GM18868 (cell line): ENCODE measurements around the gene SEH1L.
"Not testable (repeated sequence)": the region's sequence is repeated elsewhere in the genome, so short reads cannot be mapped to it uniquely, and the experiment has no call there.

Experiments
- ATAC-seq: cut with Tn5 transposase; IDR thresholded peaks from one replicate; pipeline ENCODE4 v1.9.1; 2021; ENCODE audit warnings: mild to moderate bottlenecking, moderate library complexity; ENCODE audit not compliant: unreplicated experiment

Gene SEH1L

DNA sequence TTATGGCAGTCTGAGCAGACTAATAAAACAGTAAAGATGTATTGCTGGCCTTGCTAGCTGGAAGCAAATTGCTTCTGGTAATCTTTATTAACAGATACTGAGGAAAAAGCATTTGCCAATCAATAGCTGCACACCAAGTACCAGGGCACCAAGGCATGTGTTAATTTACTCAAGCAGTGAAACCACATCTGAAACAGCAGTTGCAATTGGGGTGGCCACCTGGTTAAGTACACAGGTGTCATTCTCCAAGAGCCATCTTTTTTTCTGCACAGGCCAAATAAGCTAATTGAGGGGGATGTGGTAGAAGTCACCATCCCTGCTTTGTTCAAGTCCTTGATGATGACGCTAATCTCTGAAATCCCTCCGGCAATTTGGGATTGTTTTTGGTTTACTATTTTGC, 8.6 kb upstream of the SEH1L start:
- no peak for ATAC-seq

DNA sequence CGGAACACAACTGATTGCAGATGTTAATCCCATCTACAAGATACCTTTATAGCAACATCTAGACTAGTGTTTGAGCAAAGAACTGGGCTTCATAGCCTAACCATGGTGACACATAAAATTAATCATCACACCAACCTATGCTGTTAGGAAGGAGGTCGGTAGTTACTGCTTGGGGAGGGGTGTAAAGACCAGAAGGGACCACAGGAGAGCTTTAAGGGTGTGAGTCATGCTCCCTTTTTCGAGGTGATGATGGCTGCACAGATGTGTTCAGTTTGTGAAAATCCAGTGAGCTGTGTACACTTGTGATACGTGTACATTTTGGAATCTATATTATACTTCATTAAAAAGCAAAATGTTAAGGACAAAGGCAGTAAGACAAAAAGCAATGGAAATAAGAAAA, 4.6 kb upstream of the SEH1L start:
- no peak for ATAC-seq

DNA sequence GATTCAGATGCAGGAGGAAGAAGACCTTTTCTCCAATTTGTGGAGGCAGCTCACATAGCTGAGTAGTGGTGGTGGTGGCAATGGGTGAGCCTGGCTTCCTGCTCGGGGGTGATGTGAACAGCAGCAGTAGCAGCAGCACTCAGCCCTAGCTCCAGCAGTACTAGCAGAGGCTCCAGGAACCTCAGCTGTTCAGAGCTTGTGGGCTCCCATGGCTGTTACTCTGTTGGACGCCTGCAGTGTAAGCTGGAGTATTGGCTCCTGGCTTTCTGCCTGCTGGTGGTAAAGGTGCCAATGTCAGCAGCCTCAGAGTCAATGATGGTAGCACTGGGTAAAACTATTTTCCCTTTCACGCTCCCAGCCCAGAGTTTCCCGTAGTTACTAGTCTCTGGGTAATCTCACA, 3.1 kb upstream of the SEH1L start:
- ATAC-seq = no peak

DNA sequence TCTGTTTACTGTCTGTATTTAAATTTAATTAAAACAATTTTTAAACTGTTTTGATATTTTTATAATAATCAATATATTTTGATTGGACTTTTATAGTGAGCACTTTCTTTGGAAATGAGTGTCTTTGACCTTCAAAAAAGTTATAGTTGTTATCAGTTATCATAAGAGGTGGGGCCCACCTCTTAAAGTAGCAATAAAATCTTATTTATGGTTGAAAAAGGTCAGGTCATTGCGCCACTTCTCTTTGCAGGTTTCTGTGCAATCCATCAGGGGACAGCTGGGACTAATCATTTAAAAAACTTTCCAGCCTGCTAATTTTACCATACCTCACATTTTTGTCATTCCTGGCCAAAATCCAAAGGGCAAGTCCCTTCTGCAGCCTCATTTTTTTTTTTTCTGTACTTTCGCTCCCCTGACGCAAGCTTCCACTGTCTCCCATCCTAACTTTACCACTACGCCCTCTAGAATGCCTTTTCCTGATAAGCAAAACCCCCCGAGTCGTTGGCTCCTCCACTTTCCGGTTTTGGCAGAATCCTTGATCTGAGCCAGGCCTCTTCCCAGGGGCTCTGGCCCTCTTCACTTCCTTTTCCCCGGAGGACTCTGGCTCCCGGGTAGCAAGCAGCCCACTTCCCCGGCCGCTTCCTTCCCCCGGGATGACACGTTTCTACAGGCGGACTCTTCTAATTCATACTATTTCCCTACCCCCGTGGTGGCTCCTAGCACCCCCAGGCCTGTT, 1.1 kb upstream of the SEH1L start:
- peak; percentile 1 for ATAC-seq

DNA sequence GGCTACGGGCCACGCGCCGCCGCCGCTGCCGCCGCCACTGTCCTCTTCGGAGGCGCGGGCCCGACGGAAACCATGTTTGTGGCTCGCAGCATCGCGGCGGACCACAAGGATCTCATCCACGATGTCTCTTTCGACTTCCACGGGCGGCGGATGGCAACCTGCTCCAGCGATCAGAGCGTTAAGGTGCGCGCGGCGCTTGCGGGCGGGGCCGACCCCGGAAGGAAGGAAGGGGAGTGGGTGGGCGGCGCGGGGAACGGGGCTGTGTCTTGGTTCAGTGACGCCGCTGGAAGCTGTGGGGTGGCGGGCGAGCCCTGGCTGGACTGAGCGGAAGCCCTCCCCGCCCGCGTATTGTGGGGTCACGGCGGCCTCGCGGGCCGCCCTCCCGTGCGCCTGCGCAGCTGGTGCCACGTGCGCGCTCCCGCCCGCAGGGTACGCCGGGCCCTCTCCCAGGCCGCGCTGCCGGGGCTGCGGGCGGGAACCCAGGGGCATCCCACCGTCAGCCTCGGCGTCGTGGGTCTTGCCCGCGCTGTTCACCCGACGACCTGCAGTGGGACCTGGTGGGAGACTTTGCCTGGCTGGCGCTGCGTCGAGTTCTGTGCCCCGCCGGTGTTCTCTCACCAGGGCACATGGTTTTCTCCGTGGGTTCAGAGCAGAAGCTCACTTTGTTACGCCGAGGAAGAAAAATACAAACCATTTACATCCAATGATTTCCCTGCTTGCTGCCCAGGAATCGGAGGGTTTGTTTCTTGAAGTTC, 416 bp downstream of the SEH1L start:
- ATAC-seq = peak; percentile 63

DNA sequence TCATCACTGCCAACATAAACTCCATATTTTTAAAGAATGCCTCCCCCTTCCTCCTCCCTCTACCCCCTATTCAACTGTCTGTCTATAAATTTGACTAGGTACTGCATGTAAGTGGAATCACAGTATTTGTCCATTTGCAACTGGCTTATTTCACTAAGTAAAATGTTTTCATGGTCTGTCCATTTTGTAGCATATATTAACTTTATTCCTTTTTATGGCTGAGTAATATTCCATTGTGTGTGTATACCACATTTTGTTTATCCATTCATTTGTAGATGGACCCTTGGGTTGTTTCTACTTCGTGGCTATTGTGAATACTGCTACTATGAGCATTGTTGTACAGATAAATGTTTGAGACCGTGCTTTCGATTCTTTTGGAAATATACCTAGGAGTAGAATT, 10.7 kb downstream of the SEH1L start:
- no peak for ATAC-seq

DNA sequence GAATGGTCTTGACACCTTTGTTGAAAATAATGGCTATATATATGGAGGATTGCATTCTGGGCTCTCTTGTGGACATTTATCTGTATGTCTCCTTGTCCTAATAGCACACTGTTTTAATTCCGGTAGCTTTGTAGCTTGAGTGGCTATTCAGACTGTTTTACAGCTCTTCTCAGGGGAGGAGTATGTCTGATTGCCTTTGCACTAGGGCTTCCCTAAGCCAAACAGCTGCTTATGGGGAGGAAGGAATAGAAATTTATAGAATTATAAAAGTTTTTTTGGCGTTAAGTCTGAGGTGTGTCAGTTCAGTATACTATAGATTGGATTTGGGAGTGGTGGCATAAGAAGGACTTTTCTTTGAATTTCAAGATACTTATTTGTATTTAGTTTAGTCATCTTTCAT, 12.6 kb downstream of the SEH1L start:
- ATAC-seq = no peak

DNA sequence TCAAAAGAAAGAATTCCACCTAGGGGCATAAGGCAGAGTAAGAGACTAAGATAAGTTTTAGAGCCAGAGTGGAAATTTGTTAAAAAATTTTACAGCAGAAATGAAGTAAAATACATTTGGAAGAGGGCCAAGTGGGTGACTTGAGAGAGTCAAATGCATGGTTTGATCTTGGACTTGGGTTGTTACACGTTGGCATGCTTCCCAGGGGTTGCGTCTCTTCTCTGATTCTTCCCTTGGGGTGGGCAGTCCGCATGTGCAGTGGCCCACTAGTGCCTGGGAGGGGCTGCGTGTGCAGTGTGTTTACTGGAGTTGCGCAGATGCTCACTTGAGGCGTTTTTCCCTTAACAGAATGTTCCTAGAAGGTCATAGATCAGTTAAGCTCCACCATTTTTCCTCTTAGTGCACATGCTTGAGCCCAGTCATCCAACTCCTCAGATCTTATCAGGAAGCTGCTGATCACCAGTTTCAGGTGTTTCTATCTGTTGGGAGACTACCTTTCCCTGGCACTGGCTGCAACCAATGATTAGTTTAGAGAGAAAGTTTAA, 13.1 kb downstream of the SEH1L start:
- ATAC-seq = no peak

DNA sequence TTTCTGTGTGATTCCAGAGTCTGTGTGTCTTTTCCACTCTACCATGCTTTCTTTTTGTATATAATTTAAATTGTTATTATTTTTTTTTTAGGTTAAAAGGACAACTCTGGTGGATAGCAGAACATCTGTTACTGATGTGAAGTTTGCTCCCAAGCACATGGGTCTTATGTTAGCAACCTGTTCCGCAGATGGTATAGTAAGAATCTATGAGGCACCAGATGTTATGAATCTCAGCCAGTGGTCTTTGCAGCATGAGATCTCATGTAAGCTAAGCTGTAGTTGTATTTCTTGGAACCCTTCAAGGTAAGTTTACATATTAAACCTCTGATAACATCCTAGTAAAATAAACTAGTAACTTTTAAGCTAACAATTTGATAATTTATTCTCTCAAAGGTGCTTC, 15.3 kb downstream of the SEH1L start:
- no peak for ATAC-seq

DNA sequence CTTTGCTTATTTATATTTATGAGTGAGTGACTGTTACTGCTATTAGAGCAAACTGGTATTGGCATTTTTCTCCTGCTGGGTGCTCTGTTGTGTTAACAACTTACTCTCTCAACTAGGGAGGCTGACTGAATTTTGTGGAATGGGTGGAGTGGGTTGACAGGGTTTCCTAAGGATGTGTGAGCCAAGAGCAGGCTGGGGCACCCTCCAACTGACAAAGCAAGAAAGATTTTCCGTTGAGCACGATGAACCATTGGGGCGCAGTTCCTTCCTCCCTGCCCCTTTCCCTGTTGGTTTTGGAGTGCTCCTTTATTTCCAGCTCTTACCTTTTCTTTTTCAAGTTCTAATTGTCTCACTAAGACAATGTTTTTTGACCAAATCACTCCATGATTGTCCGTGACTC, 20.3 kb downstream of the SEH1L start:
- no peak for ATAC-seq

DNA sequence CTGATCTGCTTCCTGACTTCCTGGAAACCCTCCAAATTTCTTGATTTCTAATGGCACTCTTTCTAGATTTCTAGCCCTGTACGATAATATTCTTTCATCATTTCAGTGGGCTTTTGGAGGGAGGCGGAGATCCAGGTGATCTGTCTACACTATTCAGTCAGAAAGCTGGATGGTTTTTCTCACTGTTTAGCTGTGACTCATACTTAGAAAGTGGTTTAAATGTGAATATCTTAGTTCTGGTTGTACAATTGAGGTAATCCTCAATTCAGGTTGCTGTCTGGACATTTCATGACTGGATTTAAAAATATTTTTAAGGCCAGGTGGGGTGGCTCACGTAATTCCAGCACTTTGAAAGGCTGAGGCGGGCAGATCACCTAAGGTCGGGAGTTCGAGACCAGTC, 20.8 kb downstream of the SEH1L start:
- ATAC-seq = no peak

DNA sequence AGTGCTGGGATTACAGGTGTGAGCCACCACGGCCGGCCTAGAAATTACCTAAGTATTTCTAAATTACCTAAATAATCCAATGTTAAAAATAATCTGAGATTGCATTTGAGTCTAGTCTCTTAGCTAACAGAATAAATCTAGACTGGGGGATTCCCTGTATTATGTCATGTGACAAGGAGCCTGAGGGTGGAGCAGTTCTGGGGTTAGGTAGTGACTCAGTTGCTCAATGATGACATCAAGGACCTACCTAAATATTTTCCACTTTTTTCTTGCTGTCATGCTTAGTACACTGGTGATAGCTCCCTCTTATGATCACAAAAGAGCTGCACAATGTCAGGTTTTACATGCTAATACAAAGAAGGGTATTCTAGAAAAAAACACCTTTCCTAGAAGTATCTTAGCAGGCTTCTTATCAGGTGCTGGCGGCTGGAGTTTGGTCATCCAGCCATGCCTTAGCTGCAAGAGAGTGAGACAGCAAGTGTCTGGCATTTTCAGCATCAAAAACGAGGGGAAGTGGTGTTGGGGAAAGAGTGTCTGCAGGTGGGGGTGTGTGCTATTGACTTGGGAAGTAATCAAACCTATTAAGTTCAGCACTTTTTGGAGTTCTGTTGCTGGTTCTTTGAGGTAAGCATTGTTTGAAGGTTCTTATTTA, 25.9 kb downstream of the SEH1L start:
- no peak for ATAC-seq

DNA sequence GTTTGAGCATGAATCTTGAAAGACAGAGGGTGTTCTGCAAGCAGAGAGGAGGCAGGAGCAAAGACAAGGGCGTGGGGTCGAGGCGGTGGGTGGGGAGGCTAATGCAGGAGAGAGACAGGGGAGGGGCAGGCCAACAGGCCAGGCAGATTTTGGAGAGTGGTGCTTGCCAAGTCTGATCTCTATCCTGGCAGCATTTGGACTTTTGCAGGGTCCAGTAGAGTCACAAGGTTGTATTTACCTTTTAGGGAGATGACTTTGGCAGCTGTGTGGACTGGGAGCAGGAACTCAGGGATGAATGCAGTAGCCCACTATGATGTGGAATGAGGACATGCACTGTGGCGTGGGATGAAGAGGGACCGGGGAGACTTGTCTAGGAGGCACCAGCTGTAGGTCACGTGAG, 27.7 kb downstream of the SEH1L start:
- no peak for ATAC-seq

DNA sequence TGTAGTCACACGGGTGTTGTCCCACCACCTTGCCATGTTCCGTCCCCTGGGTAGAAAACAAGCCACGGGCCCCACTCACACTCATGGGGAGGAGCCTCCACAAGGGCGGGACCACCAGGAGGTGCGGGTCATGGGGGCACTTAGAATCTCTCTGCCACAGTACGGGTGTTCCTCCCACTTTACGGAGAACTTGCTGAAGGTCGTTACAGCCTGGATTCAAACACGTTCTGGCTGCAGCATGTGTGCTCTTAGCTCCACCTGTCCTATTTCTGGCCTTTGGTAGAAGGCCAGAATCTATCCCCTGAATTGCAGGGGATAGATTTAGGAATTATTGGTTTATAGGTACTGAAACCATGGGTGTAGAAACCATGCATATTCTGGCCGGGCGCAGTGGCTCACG, 28.5 kb downstream of the SEH1L start:
- ATAC-seq = no peak

DNA sequence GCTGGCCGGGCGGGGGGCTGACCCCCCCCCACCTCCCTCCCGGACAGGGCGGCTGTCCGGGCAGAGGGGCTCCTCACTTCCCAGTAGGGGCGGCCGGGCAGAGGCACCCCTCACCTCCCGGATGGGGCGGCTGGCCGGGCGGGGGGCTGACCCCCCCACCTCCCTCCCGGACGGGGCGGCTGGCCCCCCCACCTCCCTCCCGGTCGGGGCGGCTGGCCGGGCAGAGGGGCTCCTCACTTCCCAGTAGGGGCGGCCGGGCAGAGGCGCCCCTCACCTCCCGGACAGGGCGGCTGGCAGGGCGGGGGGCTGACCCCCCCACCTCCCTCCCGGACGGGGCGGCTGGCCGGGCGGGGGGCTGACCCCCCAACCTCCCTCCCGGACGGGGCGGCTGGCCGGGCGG, 32.3 kb downstream of the SEH1L start:
- not testable (repeated sequence) for ATAC-seq

DNA sequence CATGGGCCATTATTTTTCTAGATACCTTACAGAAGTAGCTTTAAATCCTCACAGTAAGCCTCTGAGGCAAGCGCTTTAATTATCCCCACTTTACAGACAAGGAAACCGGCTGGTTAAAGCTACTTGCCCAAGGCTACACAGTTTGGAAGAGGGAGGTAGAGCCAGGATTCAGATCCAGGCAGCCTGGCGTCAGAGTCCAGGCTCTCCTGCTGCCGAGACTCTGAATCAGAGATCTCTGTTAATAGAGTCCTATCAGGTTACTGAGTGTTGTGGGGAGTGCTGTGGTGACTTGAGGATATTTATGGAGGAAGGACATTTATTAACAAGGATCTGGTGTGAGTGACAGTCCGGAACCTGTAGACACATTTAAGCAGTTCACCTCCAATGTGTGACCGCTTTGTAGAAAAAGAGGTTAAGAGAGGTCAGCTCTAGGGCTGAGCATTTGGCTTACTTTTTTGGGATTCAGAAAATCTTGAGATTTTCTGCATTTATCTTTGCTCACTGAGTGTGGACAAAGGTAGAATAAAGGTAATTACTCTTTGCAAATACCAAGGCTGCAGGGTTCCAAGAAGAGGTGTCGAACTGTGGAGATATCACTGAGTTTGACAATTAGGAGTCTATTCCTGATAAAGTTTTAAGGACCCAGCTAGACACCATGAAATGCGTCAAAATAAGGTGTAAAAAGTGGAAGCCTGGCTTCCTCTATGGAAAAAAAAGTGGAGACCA, 41.7 kb downstream of the SEH1L start:
- ATAC-seq = no peak

DNA sequence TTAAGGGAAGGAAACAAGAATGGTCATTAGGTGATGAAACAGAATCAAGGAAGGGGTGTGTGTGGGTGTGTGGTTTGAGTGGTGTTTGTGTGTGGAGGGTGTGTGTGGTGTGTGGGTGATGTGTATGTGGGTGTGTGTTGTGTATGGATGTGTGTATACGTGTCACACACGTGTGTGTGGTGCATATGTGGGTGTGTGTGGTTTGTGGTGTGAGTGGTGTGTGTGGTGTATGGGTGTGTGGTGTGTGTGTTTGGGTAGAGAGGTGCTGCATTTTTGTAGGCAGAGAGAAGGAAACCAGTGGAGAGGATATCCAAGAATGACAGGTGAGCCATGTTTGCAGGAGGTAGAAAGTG, 42.3 kb downstream of the SEH1L start:
- no peak for ATAC-seq

DNA sequence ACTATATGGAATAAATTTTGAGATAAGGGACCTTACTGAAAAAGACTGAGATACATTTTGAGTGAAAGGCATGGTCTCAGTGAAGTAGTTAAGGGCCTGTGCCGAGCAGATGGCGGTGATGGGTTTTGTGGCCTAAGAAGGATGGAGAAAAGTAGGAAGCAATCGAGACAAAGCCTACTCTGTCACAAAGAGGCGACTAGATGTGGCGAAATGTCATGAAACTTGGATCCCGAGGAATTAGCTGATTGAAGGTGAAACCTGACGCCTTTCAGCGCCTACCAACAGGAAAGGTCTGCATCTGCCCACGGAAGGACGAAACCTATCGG, 42.8 kb downstream of the SEH1L start:
- ATAC-seq = no peak

DNA sequence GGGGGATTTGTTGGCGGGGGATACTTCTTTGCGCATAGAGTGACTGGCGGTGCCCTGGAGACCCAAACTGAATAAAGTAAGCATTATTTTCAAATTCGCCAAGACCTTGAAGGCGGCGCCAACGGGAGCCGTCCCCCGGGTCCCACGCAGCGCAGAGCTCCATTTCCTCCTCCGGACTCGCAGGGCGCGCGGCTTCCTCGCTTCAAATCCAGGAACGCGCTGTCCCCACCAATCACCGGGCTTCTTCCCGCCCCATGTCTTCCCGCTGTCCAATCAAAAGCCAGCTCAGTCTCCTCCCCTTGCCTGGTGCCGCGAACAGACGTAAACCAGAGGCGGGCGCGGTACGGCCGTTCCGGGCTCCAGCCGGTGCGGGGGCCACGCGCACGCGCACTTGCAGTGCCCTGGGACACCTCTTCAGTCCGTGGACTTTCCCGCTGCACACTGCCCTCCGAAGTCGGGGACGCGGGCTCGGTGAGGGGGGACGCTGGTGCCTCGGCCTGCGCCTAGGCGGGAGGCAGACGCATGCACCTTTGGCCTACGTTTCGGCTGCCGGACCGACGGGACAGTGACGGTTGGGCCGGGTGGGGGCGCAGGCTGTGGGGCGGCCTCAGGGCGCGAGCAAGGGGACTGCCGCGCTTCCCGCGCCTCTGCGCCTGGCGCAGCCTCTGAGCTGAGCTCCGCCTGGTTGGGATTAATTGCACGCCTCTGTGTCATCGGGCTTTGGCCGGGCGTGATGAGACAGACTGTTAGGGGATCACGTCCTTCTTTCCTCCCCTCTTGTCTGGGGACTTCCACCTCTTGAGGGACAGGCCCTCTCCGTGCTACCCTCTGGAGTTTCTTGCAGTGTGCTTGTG, 43.4 kb downstream of the SEH1L start, which contains the start of gene CEP192:
TSS of gene CEP192 (plus strand) at position 396 of the 854 bp plus-strand sequence. CDS start 8,063 bp downstream, outside the sequence.
- peak; percentile 81 for ATAC-seq

DNA sequence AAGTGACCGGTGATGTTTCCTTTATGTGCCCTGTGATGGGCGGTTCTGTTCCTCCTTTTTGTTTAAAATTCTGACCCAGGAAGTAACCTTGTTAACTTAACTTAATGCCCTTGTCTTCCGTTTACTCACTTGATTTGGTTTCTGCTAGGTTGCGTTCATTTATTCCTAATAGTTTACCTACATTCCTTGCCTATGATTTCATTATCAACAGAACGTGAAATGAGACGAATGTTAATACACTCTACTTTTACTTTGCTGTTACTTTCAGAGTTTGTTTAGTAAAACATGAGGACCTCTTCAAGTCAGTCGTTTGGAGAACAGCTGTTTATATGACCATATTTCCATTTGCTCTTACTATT, 44.0 kb downstream of the SEH1L start:
- no peak for ATAC-seq
